MCF 10A (cell line): ENCODE data around the gene ARNT2. TPM values are rescaled to one million over a fixed set of nuclear protein-coding genes. Genes with fewer than 3 reads are reported as not detected.

Source experiments
- BruUV-seq: library from RNA; stranded (reverse); fragments of 400-500 nt; replicated peaks from 2 replicates; lab custom pipeline; 2021; lab: Mats Ljungman, UMichigan
- CTCF ChIA-PET: fragments of 300-600 bp; sonication (Branson Sonifier 250); formaldehyde crosslinking; extraction: SDS; loops from one replicate; lab custom pipeline; 2021; ENCODE audit warnings: antibody characterized with exemption, inconsistent platforms; lab: Yijun Ruan, JAX
- POLR2A ChIA-PET: fragments of 300-600, 350-650 bp; sonication (Branson Sonifier 250); formaldehyde crosslinking; extraction: SDS; loops from one replicate; lab custom pipeline; 2020; ENCODE audit warnings: antibody characterized with exemption, inconsistent platforms; lab: Yijun Ruan, JAX
- DNase-seq: peaks from one replicate; pipeline ENCODE4 v3.0.0-alpha.2; 2018; ENCODE audit not compliant: unreplicated experiment
- H3K27ac Mint-ChIP-seq: one replicate; pipeline ENCODE4 v1.8.0; 2022; ENCODE audit warnings: mild to moderate bottlenecking, low read depth, mixed read lengths; ENCODE audit not compliant: unreplicated experiment
- H3K27me3 Mint-ChIP-seq: one replicate; pipeline ENCODE4 v1.8.0; 2022; ENCODE audit warnings: mixed read lengths; ENCODE audit not compliant: insufficient read depth, unreplicated experiment
- H3K36me3 Mint-ChIP-seq: one replicate; pipeline ENCODE4 v1.8.0; 2022; ENCODE audit warnings: mild to moderate bottlenecking, moderate library complexity, mixed read lengths; ENCODE audit not compliant: insufficient read depth, unreplicated experiment
- H3K4me1 Mint-ChIP-seq: one replicate; pipeline ENCODE4 v1.8.0; 2022; ENCODE audit warnings: mixed read lengths; ENCODE audit not compliant: insufficient read depth, unreplicated experiment
- H3K4me3 Mint-ChIP-seq: one replicate; pipeline ENCODE4 v1.8.0; 2022; ENCODE audit warnings: mild to moderate bottlenecking, moderate library complexity, mixed read lengths; ENCODE audit not compliant: unreplicated experiment
- H3K9me3 Mint-ChIP-seq: one replicate; pipeline ENCODE4 v1.8.0; 2022; ENCODE audit warnings: mixed read lengths; ENCODE audit not compliant: unreplicated experiment
- CTCF ChIP-seq: fragments of 200-600 bp; IDR thresholded peaks from one replicate; pipeline ENCODE4 v1.8.0; 2022; ENCODE audit warnings: antibody characterized with exemption, mild to moderate bottlenecking; ENCODE audit not compliant: unreplicated experiment
- intact Hi-C: fragments of 100-400 bp; cut with micrococcal nuclease; formaldehyde crosslinking; loops from 2 replicates; pipeline ENCODE4 v1.14.1; 2022
- total RNA-seq: library from RNA; stranded (reverse); gene quantifications from 2 replicates; pipeline ENCODE4 v1.2.3, GENCODE V29; 2022

The ARNT2 gene
- total RNA-seq, 1 experiment from 2014 or later = 1.6 TPM

GRCh38 chr15:80620931-80621330 lies 216.7 kb downstream of the ARNT2 start:
- intact Hi-C loops = no loop called here
- Mint-ChIP-seq H3K27ac (no peak overlapping the region), H3K4me1 (peaks cover 14% of the 10 kb centered on the region), H3K36me3 (no peaks in the 10 kb centered on the region), H3K9me3 (no peaks in the 10 kb centered on the region), H3K4me3 (no peak overlapping the region), H3K27me3 (no peaks in the 10 kb centered on the region)
- ChIA-PET POLR2A (interaction anchor here (0.5 to 2.2 kb wide), 6 partner anchors 24 to 338 kb away, joined by 3 to 9 read pairs (median 3); partner anchors contain the start of gene ABHD17C), CTCF (interaction anchor here (0.6 to 4.4 kb wide), 13 partner anchors 9 to 348 kb away, joined by 3 to 51 read pairs (median 4); partner anchors contain the start of genes ABHD17C and CEMIP)
- BruUV-seq = no TSS peak
- TF ChIP-seq CTCF = no peak
- no peak for DNase-seq

GRCh38 chr15:80626643-80627120 lies 222.5 kb downstream of the ARNT2 start:
- Mint-ChIP-seq H3K27ac (no peak overlapping the region), H3K4me1 (no peaks in the 10 kb centered on the region), H3K4me3 (no peak overlapping the region), H3K36me3 (no peaks in the 10 kb centered on the region), H3K9me3 (no peaks in the 10 kb centered on the region), H3K27me3 (no peaks in the 10 kb centered on the region)
- no peak for TF ChIP-seq CTCF
- CTCF ChIA-PET = interaction anchor here (0.6 kb wide), 1 partner anchor 79 kb away, joined by 3 read pairs; no protein-coding TSS in a partner anchor
- intact Hi-C loops = no loop called here
- no TSS peak for BruUV-seq
- DNase-seq = no peak
- POLR2A ChIA-PET = interaction anchor here (1.0 kb wide), 1 partner anchor 9 kb away, joined by 3 read pairs; no protein-coding TSS in a partner anchor

- POLR2A ChIA-PET = interaction anchor here (1.5 kb wide), 1 partner anchor 66 kb away, joined by 5 read pairs; the partner anchor contains the start of gene ABHD17C
- CTCF ChIA-PET = interaction anchor here (1.3 to 1.9 kb wide), 2 partner anchors 9 to 50 kb away, joined by 3 to 17 read pairs; no protein-coding TSS in a partner anchor
- no TSS peak for BruUV-seq
These were observed 225.2 kb downstream of the ARNT2 start for GRCh38 chr15:80629355-80629754.

More at GRCh38 chr15:80629355-80629754, 225.2 kb downstream of the ARNT2 start:
- H3K4me1 Mint-ChIP-seq = no peaks in the 10 kb centered on the region
- H3K27ac Mint-ChIP-seq = no peak overlapping the region
- no peak for DNase-seq
- no peak for TF ChIP-seq CTCF
- no peaks in the 10 kb centered on the region for H3K9me3 Mint-ChIP-seq
- no peaks in the 10 kb centered on the region for H3K36me3 Mint-ChIP-seq
- intact Hi-C loops = no loop called here
- no peak overlapping the region for H3K4me3 Mint-ChIP-seq
- H3K27me3 Mint-ChIP-seq = no peaks in the 10 kb centered on the region
